HEK293 (cell line): ENCODE results near the gene STK32C.

Source experiments
- CTCF ChIA-PET: fragments of 350-600 bp; formaldehyde crosslinking; extraction: SDS; loops from one replicate; lab custom pipeline; 2021; ENCODE audit warnings: antibody characterized with exemption; lab: Yijun Ruan, JAX
- POLR2A ChIA-PET: fragments of 300-600 bp; formaldehyde crosslinking; extraction: SDS; loops from one replicate; lab custom pipeline; 2020; ENCODE audit warnings: antibody characterized with exemption, inconsistent platforms; lab: Yijun Ruan, JAX
- H3K27ac ChIP-seq: fragments of 200-500 bp; sonication (Bioruptor generic); 2 replicates; pipeline ENCODE4 v1.5.1; 2014; ENCODE audit warnings: low read depth, low read length, control low read depth, inconsistent platforms; ENCODE audit errors: extremely low read depth
- H3K36me3 ChIP-seq, 2 experiments: fragments of 200-500 bp in 1 of 2; sonication (Bioruptor generic) in 1 of 2; 1 replicate in 1 of 2; 2 replicates in 1 of 2; pipeline ENCODE4 v1.5.1; 2014 to 2017; ENCODE audit warnings: inconsistent platforms in 2 of 2, low read length in 2 of 2; ENCODE audit not compliant: control insufficient read depth in 2 of 2, insufficient read depth in 1 of 2
- H3K4me1 ChIP-seq: fragments of 200-500 bp; sonication (Bioruptor generic); 2 replicates; pipeline ENCODE4 v1.5.1; 2014; ENCODE audit warnings: mild to moderate bottlenecking, low read length, inconsistent platforms; ENCODE audit not compliant: control insufficient read depth, insufficient read depth
- H3K4me3 ChIP-seq: 2 replicates; pipeline ENCODE4 v1.5.1; 2011; ENCODE audit warnings: low read depth, mild to moderate bottlenecking, control low read depth, low read length, moderate library complexity
- H3K9me3 ChIP-seq: fragments of 200-500 bp; sonication (Bioruptor generic); 2 replicates; pipeline ENCODE4 v1.5.1; 2014; ENCODE audit warnings: low read depth, low read length, inconsistent platforms; ENCODE audit not compliant: control insufficient read depth, insufficient read depth
- KLF8 ChIP-seq: fragments of 450-650 bp; formaldehyde crosslinking; IDR thresholded peaks from 2 replicates; pipeline ENCODE4 v1.5.1; 2016; ENCODE audit warnings: missing biosample characterization, missing genetic modification characterization
- PRDM1 ChIP-seq: fragments of 450-650 bp; formaldehyde crosslinking; IDR thresholded peaks from 2 replicates; pipeline ENCODE4; 2016; ENCODE audit warnings: missing biosample characterization, missing genetic modification characterization
- REPIN1 ChIP-seq: fragments of 450-650 bp; formaldehyde crosslinking; IDR thresholded peaks from 2 replicates; pipeline ENCODE4 v1.5.1; 2017; ENCODE audit warnings: missing biosample characterization, missing genetic modification characterization, low read depth
- TCF7L2 ChIP-seq: IDR thresholded peaks from 2 replicates; pipeline ENCODE4 v1.6.1; 2011; ENCODE audit warnings: low read depth, mild to moderate bottlenecking, inconsistent platforms, low read length, moderate library complexity, borderline replicate concordance
- TRIM28 ChIP-seq: IDR thresholded peaks from 2 replicates; pipeline ENCODE4 v1.6.1; 2011; ENCODE audit warnings: low read length, control low read depth, borderline replicate concordance
- YY1 ChIP-seq: fragments of 450-650 bp; formaldehyde crosslinking; IDR thresholded peaks from 2 replicates; pipeline ENCODE4 v1.5.1; 2018; ENCODE audit warnings: missing biosample characterization, missing genetic modification characterization
- ZBTB1 ChIP-seq: fragments of 450-650 bp; formaldehyde crosslinking; IDR thresholded peaks from 2 replicates; pipeline ENCODE4 v1.5.1; 2016; ENCODE audit warnings: missing biosample characterization, missing genetic modification characterization
- ZBTB49 ChIP-seq: fragments of 450-650 bp; formaldehyde crosslinking; IDR thresholded peaks from 2 replicates; pipeline ENCODE4 v1.5.1; 2016; ENCODE audit warnings: missing biosample characterization, missing genetic modification characterization, low read depth
- ZNF138 ChIP-seq: fragments of 450-650 bp; formaldehyde crosslinking; IDR thresholded peaks from 2 replicates; pipeline ENCODE4 v1.5.1; 2016; ENCODE audit warnings: missing biosample characterization, missing genetic modification characterization, borderline replicate concordance
- ZNF146 ChIP-seq: fragments of 450-650 bp; formaldehyde crosslinking; IDR thresholded peaks from 2 replicates; pipeline ENCODE4 v1.5.1; 2016; ENCODE audit warnings: missing biosample characterization, missing genetic modification characterization
- ZNF184 ChIP-seq: fragments of 450-650 bp; IDR thresholded peaks from 2 replicates; pipeline ENCODE4 v1.5.1; 2018; ENCODE audit warnings: missing biosample characterization, mild to moderate bottlenecking, missing genetic modification characterization
- ZNF302 ChIP-seq: fragments of 450-650 bp; formaldehyde crosslinking; IDR thresholded peaks from 2 replicates; pipeline ENCODE4 v1.5.1; 2016; ENCODE audit warnings: missing biosample characterization, missing genetic modification characterization, low read depth
- ZNF366 ChIP-seq: fragments of 450-650 bp; formaldehyde crosslinking; conservative IDR thresholded peaks from 2 replicates; pipeline ENCODE4 v1.5.1; 2016; ENCODE audit warnings: missing biosample characterization, missing genetic modification characterization
- ZNF449 ChIP-seq: fragments of 450-650 bp; formaldehyde crosslinking; IDR thresholded peaks from 2 replicates; pipeline ENCODE4 v1.5.1; 2017; ENCODE audit warnings: missing biosample characterization, mild to moderate bottlenecking, missing genetic modification characterization, moderate library complexity
- ZNF48 ChIP-seq: fragments of 450-650 bp; formaldehyde crosslinking; IDR thresholded peaks from 2 replicates; pipeline ENCODE4 v1.5.1; 2016; ENCODE audit warnings: missing biosample characterization, missing genetic modification characterization
- ZNF558 ChIP-seq: fragments of 450-650 bp; formaldehyde crosslinking; IDR thresholded peaks from 2 replicates; pipeline ENCODE4 v1.5.1; 2016; ENCODE audit warnings: missing biosample characterization, missing genetic modification characterization
- ZNF571 ChIP-seq: fragments of 450-650 bp; formaldehyde crosslinking; IDR thresholded peaks from 2 replicates; pipeline ENCODE4 v1.5.0; 2017; ENCODE audit warnings: missing biosample characterization, missing genetic modification characterization
- ZNF629 ChIP-seq: fragments of 450-650 bp; formaldehyde crosslinking; IDR thresholded peaks from 2 replicates; pipeline ENCODE4 v1.5.1; 2017; ENCODE audit warnings: missing biosample characterization, missing genetic modification characterization
- ZNF664 ChIP-seq: fragments of 450-650 bp; formaldehyde crosslinking; IDR thresholded peaks from 2 replicates; pipeline ENCODE4 v1.5.1; 2016; ENCODE audit warnings: missing biosample characterization, missing genetic modification characterization
- ZNF670 ChIP-seq: fragments of 450-650 bp; formaldehyde crosslinking; IDR thresholded peaks from 2 replicates; pipeline ENCODE4 v1.5.1; 2016; ENCODE audit warnings: missing biosample characterization, missing genetic modification characterization, low read depth
- ZNF791 ChIP-seq: fragments of 450-650 bp; formaldehyde crosslinking; IDR thresholded peaks from 2 replicates; pipeline ENCODE4 v1.5.1; 2016; ENCODE audit warnings: missing biosample characterization, missing genetic modification characterization
- ZNF792 ChIP-seq: fragments of 450-650 bp; formaldehyde crosslinking; IDR thresholded peaks from 2 replicates; pipeline ENCODE4 v1.5.1; 2016; ENCODE audit warnings: missing biosample characterization, missing genetic modification characterization
- ZNF837 ChIP-seq: fragments of 450-650 bp; formaldehyde crosslinking; IDR thresholded peaks from 2 replicates; pipeline ENCODE4 v1.5.1; 2016; ENCODE audit warnings: missing biosample characterization, missing genetic modification characterization
- ZSCAN16 ChIP-seq: fragments of 450-650 bp; formaldehyde crosslinking; IDR thresholded peaks from 2 replicates; pipeline ENCODE4 v1.5.1; 2016; ENCODE audit warnings: missing biosample characterization, missing genetic modification characterization
- TF ChIP-seq, protein P1 (sequence below): fragments of 450-650 bp; formaldehyde crosslinking; IDR thresholded peaks from 2 replicates; pipeline ENCODE4 v1.5.1; 2017; ENCODE audit warnings: missing biosample characterization, missing genetic modification characterization

STK32C gene

GRCh38 chr10:132167976-132168375 is 139.8 kb downstream of the STK32C start (continued):
- TF ChIP-seq, protein P1, sequence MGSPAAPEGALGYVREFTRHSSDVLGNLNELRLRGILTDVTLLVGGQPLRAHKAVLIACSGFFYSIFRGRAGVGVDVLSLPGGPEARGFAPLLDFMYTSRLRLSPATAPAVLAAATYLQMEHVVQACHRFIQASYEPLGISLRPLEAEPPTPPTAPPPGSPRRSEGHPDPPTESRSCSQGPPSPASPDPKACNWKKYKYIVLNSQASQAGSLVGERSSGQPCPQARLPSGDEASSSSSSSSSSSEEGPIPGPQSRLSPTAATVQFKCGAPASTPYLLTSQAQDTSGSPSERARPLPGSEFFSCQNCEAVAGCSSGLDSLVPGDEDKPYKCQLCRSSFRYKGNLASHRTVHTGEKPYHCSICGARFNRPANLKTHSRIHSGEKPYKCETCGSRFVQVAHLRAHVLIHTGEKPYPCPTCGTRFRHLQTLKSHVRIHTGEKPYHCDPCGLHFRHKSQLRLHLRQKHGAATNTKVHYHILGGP: no peak
- TF ChIP-seq ZSCAN16 (tag by site-specific recombination): no peak
- no peak for TF ChIP-seq TCF7L2
- no peak for TF ChIP-seq KLF8 (tag by site-specific recombination)
- TF ChIP-seq ZNF366: no peak
- no peak for TF ChIP-seq ZNF184 (tag by site-specific recombination)
- no peak for TF ChIP-seq PRDM1
- no peak for TF ChIP-seq ZNF571 (tag by site-specific recombination)
- no peak for TF ChIP-seq ZBTB49 (tag by site-specific recombination)
- no peak for TF ChIP-seq YY1 (tag by site-specific recombination)

- H3K36me3 ChIP-seq: no peaks in the 10 kb centered on the region
- TF ChIP-seq ZNF302 (tag by site-specific recombination) (no peak), ZNF558 (tag by site-specific recombination) (no peak), ZNF837 (tag by site-specific recombination) (no peak), ZBTB1 (tag by site-specific recombination) (no peak), ZNF664 (tag by site-specific recombination) (no peak), ZSCAN16 (tag by site-specific recombination) (no peak), ZNF138 (tag by site-specific recombination) (no peak), ZNF449 (tag by site-specific recombination) (no peak), ZNF791 (tag by site-specific recombination) (no peak), ZNF670 (no peak), REPIN1 (tag by site-specific recombination) (no peak), ZNF48 (no peak), TRIM28 (no peak), ZNF629 (tag by site-specific recombination) (no peak), ZNF792 (tag by site-specific recombination) (no peak), ZNF146 (tag by site-specific recombination) (no peak)
- TF ChIP-seq, protein P1: no peak
- TF ChIP-seq, all 188 proteins: peak for 0
- POLR2A ChIA-PET: no interaction called here
- H3K9me3 ChIP-seq: no peaks in the 10 kb centered on the region
- CTCF ChIA-PET: no interaction called here
- H3K4me3 ChIP-seq: no peak overlapping the region
- H3K27ac ChIP-seq: no peak overlapping the region
- H3K4me1 ChIP-seq: no peaks in the 10 kb centered on the region; the same call in 1 of the 2 replicates
These were observed 140.6 kb downstream of the STK32C start for GRCh38 chr10:132167041-132167674.
